ENCODE results near the gene SERPINC1.

DNA sequence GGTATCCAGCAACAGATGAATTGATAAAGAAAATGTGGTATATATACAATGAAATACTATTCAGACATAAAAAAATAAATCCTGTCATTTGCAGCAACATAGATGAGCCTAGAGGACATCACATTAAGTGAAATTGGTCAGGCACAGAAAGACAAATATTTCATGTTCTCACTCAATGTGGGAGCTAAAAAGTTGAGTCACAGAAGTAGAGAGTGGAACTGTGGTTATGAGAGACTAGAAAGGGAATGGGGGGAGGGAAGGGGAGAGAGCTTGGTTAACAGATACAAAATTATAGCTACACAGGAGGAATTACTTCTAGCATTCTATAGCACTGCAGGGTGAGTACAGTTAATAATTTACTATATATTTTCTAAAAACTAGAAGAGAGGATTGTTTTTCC, 37.1 kb upstream of the SERPINC1 start:
- no peak for TF ChIP-seq ZNF274 (IDR thresholded peaks at IDR 0.05; ENCODE audit: low read depth, low read length)
- no peak for TF ChIP-seq YY1 (IDR thresholded peaks at IDR 0.05; ENCODE audit: insufficient read depth, insufficient read length)
